ENCODE data around the gene RHCG.
A peak's percentile ranks its signal among the peaks of the same experiment; 100 is the strongest.

The RHCG gene

GRCh38 chr15:89442671-89443307, 53.6 kb downstream of the RHCG start:
- DNase-seq: peak; percentile 11

DNA sequence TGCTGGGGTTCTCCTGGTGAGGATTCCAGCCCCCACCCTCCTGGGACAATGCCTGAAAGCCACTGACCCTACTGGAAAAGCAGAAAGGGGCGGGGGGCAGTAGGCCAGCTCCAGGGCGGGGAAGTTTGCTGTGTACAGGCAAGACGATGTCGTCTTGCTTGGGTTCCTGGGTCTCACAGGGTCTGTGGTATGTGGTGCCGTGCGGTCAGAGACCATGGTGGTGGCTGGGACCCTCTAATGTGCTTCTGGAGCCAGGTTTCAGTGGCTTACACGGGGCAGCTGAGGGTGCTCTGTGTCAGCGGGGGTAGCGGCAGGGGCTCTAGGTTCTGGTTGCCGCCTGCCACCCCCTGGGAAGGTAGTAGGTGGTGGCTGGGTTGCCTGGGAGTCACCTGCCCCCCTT, 54.2 kb downstream of the RHCG start:
- no peak for DNase-seq

DNA sequence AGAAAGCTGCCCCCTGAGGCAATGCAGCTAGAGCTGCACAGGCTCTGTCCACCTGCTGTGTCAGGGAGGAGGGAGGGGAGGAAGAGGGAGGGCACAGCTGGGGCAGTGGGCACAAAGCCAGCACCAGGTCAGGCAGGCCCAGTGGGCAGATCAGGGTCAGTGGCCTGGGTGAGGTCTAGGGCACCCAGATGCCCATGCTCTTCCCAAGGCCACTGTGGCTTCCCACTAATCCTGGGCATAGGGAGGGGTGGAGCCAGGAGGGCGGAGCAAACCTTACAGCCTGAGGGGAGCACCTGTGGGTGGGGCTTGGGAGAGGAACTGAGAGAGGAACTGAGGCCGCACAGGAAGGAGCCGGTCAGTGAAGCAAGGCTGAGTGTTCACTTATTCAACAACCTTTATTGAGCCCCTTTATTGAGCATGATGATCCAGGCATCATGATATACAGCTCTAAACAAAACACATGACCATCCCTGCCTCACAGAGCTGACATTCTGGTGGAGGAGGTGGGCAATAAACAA, 55.0 kb downstream of the RHCG start:
- DNase-seq: no peak

DNA sequence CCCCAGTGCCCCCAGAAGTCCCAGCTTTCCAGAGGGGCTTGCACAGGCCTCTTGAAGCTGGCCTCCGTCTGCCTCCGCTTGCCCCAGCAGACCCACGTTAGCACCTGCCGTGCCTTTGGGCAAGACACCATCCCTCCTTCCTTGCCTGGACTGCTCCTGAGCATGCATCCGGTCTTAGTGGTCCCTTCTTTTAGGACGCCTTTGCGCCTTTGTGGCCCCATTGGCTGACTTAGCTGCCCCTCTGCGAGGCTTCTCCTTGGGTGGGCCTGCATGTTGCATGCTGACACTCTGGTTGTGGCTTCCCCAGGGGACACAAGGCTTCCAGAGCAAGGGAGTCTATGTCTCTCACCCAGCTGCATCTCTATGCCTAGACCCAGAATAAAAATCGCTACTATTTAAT, 56.6 kb downstream of the RHCG start:
- no peak for DNase-seq

GRCh38 chr15:89436560-89437311, 59.6 kb downstream of the RHCG start:
- DNase-seq: no peak

GRCh38 chr15:89435362-89435761, 61.0 kb downstream of the RHCG start:
- no peak for DNase-seq

GRCh38 chr15:89433686-89434085, 62.7 kb downstream of the RHCG start:
- no peak for DNase-seq

GRCh38 chr15:89430530-89431341, 65.6 kb downstream of the RHCG start:
- DNase-seq: peak; percentile 56

DNA sequence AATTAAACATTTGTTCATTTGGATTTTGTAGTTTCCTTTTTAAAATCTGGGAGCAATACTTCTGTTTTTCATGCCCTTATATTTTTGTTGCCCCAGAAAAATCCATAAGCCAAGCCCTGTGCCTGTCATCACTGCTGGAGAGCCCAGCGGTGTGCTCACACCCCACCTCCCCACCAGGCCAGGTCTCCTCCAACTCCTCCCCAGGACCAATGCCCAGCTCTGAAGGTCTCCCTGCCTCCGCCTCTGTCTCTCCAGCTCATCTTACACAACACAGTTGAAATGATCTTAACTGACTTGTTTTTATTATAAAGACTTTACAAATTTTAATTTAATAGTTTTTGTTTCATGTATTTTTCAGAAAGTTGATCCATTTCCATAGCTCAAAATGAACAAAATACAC, 66.4 kb downstream of the RHCG start:
- no peak for DNase-seq

GRCh38 chr15:89429023-89429422, 67.4 kb downstream of the RHCG start:
- no peak for DNase-seq

GRCh38 chr15:89428246-89428645, 68.1 kb downstream of the RHCG start:
- no peak for DNase-seq

DNA sequence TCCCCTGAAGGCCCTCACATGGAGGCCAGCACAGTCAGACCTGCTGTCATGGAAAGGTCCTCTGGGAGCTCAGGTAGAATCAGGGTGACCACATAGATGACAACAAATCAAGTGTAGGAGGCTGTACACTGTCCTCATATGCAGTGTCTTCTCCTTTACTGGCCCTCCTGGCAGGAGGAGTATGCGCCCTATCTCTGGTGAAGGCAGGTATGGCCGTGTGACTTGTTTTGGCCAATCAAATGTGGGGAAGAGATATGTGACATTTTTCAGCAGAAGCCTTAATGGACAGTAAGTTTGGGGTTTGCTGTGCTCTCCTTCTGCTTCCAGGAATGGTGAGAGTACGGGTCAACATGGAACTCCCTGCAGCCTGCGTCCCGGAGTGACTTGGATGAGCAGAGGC, 69.9 kb downstream of the RHCG start:
- no peak for DNase-seq

DNA sequence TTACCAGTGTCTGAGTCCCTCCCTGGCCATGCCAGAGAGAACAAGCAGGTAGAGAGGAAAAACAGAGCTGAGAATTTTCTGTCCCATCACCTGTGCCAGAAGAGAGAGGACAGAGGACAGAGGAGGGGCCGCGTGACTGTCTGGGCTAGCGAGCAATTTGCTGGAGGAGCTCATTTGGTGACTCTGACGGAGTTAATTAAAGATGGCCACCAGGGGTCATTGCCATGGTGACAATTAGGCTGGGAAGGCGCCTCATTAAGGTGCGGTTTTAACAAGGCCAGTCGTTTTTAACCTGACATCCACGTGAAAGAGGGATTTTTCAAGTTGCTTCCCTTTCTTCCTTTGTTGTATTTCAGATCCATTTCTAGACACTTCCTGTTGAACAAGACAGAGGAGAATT, 72.4 kb downstream of the RHCG start:
- no peak for DNase-seq
